OCI-LY3 (cell line): ENCODE results near the gene GSK3B.

Source experiments
- EZH2phosphoT487 ChIP-seq: fragments of 200-600 bp; shearing (Covaris generic); IDR thresholded peaks from 2 replicates; pipeline ENCODE4 v1.6.1; 2018; ENCODE audit warnings: antibody characterized with exemption, mixed run types, low read depth
- TF ChIP-seq, protein P1 (sequence below): fragments of 200-600, 300-600 bp; sonication (generic); IDR thresholded peaks from 2 replicates; pipeline ENCODE4 v1.5.1; 2014; ENCODE audit warnings: antibody characterized with exemption, low read length, low read depth

DNA sequence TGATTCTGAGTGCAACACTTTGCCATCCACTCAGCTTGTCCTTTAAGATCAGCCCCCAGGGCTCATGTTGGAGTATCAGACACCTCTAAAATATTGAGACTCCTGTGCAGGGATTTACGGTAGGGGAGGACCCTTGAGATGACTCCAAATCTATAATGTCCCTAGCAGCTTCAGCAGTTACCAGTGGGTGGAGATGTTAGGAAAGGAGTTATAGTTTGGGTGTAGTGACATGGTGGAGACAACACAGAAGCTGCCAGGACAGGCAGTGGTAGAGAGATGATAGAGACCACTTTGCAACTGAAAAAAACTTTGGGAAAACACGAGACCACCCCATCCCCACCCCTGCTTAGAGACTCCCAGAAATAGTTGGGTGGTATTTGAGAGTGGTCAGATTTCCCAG, 43.3 kb upstream of the GSK3B start:
- TF ChIP-seq, protein P1, sequence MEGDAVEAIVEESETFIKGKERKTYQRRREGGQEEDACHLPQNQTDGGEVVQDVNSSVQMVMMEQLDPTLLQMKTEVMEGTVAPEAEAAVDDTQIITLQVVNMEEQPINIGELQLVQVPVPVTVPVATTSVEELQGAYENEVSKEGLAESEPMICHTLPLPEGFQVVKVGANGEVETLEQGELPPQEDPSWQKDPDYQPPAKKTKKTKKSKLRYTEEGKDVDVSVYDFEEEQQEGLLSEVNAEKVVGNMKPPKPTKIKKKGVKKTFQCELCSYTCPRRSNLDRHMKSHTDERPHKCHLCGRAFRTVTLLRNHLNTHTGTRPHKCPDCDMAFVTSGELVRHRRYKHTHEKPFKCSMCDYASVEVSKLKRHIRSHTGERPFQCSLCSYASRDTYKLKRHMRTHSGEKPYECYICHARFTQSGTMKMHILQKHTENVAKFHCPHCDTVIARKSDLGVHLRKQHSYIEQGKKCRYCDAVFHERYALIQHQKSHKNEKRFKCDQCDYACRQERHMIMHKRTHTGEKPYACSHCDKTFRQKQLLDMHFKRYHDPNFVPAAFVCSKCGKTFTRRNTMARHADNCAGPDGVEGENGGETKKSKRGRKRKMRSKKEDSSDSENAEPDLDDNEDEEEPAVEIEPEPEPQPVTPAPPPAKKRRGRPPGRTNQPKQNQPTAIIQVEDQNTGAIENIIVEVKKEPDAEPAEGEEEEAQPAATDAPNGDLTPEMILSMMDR = no peak
- TF ChIP-seq EZH2phosphoT487 = no peak
